Inflammatory macrophage treated with lipopolysaccharide for 1 hour (primary cell): Measurements from ENCODE around the gene WDR4.
"Not testable (repeated sequence)": the region's sequence is repeated elsewhere in the genome, so short reads cannot be mapped to it uniquely, and the experiment has no call there.

ENCODE experiments used
- DNase-seq, 2 donors: peaks; one replicate each; pipeline ENCODE4 v3.0.0-alpha.2; 2020 to 2022

WDR4 gene

DNA sequence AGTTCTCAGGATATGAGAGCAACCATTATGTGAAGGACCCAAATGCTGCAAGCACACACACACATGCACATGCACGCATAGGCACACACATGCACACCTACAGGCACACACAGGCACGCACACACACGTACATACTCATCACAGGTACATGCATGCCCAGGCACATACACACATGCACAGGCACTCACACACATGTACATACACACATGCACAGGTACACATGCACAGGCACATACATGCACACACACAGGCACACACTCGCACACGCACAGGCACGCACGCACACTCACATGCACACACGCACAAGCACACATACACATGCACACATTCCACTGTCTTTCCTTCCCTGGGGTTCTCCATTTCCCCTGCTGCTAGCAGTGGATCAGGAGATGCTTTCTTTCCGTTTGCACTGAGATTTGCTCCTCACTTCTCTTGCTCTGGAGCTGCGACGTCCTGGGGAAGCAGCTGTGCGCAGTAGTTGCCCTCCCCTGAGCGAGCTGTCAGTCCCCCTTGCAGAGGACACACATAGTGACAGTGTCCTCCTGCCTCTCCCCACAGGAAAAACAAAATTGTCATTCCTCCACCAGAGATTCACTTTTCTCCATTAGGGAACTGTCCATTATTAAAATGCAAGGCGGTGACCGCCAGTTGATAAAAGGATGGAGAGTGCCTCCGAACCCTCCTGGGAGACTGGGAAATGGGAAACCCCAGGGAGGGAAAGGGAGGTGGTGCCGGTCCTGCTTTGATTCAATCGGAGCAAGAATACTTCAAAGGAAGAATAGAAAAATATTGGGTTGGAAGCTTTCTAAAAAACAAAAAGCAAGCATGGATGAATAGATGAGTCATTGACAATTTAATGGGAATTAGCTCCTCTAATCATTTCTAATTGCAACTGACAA lies 69.5 kb downstream of the WDR4 start:
- DNase-seq, result no peak

DNA sequence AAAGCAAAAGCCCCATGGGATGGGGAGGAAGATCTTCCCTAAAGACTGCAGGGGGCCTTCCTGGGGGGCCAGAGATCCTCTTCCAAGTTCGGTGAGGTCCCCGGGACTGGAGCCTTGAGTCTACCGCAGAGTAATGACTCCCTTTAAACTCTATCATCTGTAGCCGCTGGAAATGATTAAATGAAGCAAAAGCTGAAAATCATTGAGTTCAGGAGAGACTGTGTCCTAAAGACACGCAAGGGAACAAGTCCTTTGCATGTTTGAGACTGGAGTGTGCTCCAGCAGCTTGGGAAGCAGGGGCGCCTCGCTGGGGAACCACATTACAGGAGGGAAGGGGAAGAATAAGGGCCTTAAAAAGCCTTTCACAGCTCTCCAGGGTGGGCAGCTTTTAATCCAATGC lies 70.2 kb downstream of the WDR4 start:
- DNase-seq, result no peak

DNA sequence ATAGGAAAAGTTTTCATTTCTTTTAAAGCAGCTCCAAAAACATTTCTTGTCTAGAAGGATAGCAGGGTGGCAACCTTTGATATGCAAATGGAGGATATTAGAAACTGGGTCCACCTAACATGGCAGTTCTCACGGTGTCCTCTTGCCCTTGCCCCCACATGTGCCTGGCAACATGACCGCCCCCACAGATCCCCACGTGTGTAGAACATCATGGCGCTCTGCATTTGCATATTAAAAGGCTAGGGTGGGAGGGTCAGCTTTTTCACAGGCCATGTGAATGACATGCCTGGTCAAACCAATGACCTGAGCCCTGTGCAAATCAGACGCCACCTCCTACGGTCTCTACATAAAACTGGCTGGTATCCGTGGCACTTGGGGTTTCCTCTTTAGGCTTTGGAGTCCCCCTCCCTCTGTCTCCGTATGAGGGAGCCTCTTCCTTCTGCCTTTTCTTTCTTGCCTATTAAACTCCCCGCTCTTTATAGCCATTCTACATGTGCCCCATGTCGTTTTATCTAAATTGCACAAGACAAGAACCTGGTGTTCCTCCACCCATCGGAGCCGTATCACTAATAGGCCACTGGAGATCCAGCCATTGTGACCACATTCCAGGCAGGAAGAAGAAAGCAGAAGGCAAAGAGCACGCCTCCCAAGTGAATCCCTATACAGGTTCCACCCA lies 71.3 kb downstream of the WDR4 start:
- no peak for DNase-seq

DNA sequence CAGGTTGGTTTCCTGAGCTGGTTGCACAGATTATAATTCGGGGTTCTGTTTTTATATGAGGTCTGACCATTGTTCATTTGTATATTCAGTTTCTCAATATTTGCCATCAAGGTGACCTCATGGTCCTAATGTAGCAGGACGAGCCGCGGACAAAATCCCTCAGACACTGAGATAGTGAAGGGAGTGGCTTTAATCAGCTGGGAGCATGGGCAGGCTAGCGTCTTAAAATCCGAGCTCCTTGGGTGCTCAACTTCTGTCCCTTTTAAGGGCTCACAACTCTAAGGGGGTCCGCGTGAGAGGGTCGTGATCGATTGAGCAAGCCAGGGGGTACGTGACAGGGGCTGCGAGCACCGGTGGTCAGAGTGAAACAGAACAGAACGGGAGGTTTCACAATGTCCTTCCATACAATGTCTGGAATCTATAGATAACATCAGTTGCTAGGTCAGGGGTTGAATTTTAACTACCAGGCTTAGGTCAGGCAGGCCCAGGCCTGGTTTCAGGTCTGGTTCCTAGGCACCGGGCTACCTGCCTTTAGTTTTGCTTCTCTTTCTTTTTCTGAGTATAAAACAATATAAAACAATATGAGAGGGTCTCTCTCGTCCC lies 71.9 kb downstream of the WDR4 start:
- not testable (repeated sequence) for DNase-seq

DNA sequence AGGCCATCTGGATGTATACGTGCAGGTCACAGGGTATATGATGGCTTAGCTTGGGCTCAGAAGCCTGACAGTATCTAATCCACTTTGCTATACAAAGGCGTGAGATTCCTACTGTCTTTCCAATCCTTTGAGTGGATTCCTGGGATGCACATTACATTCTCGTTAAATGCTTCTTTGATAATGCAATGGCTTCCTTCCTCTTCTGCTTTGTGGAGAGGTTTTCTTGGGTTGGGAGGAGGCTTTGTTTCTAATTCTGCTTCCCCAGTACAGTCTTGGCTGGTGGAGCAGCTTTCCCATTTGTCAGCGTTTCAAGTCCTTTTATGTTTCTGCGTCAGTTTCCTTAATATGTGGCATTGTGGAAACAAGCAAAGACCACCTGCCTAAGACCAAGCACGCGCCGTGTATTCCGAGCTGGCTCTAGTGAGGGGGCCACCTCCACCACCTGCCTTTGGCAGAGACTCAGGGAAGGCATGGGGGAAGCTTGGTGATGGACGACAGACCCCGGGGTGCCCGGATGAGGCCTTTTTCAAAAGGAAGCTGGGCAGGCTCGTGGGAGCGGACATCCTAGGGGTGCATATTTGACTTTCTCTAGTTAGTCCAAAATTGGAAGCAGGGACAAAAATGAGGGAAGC lies 72.7 kb downstream of the WDR4 start:
- peak in 1 of 2 donors; percentile 27 for DNase-seq

DNA sequence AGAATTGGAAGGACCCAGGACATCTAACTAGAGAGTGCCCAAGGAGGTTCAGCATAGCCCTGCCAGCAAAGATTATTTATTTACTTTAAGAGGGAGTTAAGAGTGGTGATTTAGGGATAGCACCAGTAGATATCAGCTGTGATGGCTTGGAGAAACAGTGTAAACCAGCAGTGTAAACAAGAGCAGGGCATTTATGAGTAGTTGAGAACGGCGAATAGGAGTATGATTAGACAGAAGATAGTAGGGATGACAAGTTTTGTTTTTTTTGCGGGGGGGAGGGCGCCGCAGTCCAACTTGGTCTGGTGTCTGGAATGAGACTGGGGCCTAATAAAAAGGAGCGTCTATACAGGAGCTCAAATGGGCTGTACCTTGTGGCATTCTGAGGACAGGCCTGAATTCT lies 77.7 kb downstream of the WDR4 start:
- DNase-seq, result not testable (repeated sequence)

DNA sequence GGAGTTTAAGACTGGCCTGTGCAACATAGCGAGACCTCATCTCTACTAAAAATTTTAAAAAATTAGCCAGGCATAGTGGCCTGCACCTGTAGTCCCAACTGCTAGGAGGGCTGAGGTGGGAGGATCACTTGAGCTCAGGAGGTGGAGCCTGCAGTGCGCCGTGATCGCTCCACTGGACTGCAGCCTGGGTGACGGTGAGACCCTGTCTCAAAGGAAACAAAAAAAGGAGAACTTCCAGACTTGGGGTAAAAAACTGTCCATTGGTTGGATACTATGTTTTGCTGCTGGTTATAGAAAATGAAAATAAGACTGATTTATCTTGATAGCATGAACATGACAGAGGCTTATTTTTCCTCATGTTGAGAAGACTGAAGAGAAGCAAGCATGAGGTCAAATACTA lies 79.4 kb downstream of the WDR4 start:
- DNase-seq, result no peak

DNA sequence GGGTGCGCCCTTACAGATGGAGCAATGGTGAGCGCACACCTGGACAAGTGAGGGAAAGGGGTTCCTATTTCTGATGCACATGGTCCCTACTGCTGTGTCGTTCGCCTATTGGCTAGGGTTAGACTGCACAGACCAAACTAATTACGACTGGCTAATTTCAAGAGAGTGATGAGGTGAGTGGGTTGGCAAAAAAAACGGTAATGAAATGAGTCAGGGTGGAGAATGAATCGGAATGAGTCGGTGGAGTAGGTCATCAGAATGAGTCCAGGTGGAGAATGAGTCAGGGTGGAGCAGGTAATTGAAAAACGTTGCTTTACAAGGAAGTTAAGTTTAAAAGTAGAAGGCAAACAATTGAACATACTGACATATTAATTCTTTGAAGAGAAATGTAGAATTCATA lies 79.8 kb downstream of the WDR4 start:
- no peak for DNase-seq
